Measurements from ENCODE around the gene TCEA2.
"Not testable (repeated sequence)": the region's sequence is repeated elsewhere in the genome, so short reads cannot be mapped to it uniquely, and the experiment has no call there.

TCEA2 gene

GRCh38 chr20:64111841-64112641 is 49.0 kb downstream of the TCEA2 start:
- DNase-seq: peak; percentile 40

- no peak for DNase-seq
These were observed 49.9 kb downstream of the TCEA2 start for GRCh38 chr20:64112691-64113443.

- no peak for DNase-seq
These were observed 50.4 kb downstream of the TCEA2 start for GRCh38 chr20:64113444-64113775.

GRCh38 chr20:64113796-64114355 is 50.9 kb downstream of the TCEA2 start:
- DNase-seq: no peak

- DNase-seq: no peak
These were observed 51.5 kb downstream of the TCEA2 start for GRCh38 chr20:64114356-64114971.

GRCh38 chr20:64115171-64115911 is 52.3 kb downstream of the TCEA2 start:
- DNase-seq: no peak

- DNase-seq: no peak
These were observed 53.0 kb downstream of the TCEA2 start for GRCh38 chr20:64116016-64116415.

GRCh38 chr20:64116541-64117431 is 53.8 kb downstream of the TCEA2 start:
- no peak for DNase-seq

GRCh38 chr20:64117432-64117777 is 54.4 kb downstream of the TCEA2 start:
- not testable (repeated sequence) for DNase-seq

GRCh38 chr20:64119301-64119680 is 56.3 kb downstream of the TCEA2 start:
- no peak for DNase-seq

GRCh38 chr20:64119681-64120341 is 56.8 kb downstream of the TCEA2 start:
- DNase-seq: no peak

GRCh38 chr20:64121586-64121985 is 58.6 kb downstream of the TCEA2 start:
- DNase-seq: no peak

Measured in NCI-H2171 (cell line).